HG03097 (cell line): ENCODE results near the gene MAMSTR.

ENCODE experiments used
- ATAC-seq: cut with Tn5 transposase; IDR thresholded peaks from one replicate; pipeline ENCODE4 v1.9.1; 2021; ENCODE audit not compliant: unreplicated experiment, low FRiP score

Gene MAMSTR

DNA sequence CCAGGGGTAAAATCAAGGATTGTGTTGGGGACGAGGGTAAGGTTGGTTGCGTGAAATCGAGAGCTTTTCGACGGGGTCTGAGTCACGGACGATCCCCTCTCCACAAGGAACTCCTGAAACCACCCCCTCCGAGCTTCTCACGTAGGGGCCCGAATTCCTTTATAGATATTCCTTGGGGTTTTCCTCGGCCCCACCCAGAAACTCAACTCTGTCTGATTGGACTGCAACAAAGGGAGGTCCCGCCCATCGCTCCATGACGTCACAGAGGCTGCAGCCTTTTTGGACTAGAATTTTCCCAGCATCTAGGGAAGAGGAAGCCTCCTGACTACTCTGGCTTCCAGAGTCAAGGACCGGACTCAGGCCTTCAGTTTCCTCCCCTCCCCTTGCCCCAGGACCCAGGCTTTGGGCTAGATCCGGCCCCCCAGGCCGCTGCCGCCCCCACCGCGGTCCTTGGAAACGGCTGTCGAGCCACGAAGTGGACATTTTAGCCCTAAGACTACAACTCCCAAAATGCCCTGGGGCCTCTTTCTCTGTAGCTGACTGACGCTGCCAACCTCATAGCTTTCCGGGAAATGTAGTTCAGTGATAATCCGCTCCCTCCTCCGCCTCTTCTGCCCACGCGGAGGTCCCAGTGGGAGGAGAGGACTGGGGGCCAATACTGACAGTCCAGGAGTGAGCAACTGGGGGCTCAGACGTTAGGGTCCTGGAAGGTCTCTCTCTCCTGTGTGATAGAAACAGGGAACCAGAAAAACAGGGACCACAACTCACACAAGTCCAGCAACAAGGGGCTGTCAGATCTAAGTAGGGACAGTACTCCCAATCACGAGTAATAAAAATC, 27.4 kb upstream of the MAMSTR start, which contains the start of gene IZUMO1:
TSS of gene IZUMO1 (minus strand) at position 172 of the 838 bp plus-strand sequence. CDS start 1,050 bp downstream, outside the sequence.
- no peak for ATAC-seq

DNA sequence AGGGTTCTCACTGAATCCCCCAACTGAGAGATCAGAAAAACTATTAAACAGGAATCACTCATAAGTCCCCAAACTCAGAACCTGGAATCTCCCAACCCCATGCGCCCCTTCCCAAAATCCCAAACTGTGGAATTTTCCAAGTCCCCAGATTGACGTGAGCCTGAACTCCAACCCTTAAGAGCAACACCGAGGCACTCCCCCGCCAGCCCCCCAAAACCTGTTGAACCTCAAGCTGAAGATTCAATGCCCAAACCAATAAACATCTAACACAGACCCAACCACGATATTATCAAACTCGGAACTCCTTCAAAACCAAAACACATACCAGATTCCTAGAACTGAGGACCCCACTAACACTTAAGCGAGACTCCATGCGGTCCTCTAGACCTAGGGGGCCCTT, 26.6 kb upstream of the MAMSTR start:
- no peak for ATAC-seq

DNA sequence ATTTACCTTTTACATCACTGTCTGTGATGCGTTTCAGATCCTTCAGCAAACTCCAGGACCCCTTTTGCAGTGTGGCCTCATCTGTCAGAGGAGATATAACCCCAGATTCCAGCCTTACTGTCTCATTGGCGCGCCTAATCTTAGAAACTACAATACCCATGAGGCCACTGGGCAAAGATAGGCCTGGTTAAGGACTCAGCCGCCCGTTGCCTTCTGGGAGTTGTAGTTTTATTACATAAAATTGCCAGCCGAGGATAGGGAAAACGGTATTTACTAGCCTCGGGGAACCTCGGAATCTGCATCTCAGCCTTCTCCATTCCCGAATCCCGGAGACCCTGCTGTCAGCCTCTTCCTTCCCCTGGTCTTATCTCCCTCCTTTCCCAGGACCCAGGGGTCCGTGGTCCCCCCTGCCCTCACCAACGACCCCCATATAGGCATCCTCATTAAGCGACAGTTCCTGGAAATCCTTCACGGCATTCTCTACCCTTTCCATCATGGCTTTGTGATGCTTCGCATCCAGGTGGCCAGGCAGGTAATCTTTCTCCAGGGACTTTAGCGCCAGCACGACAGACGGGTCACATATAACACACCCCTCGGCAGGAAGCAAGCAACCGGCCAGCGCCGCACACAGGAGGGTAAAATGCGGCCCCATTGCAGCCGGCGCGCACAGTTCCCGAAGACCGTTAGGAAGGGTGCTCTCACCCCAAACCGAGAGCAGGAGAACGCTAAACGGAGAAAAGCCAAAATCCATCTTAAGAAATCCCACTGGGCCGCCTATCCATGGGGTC, 25.9 kb upstream of the MAMSTR start:
- no peak for ATAC-seq

DNA sequence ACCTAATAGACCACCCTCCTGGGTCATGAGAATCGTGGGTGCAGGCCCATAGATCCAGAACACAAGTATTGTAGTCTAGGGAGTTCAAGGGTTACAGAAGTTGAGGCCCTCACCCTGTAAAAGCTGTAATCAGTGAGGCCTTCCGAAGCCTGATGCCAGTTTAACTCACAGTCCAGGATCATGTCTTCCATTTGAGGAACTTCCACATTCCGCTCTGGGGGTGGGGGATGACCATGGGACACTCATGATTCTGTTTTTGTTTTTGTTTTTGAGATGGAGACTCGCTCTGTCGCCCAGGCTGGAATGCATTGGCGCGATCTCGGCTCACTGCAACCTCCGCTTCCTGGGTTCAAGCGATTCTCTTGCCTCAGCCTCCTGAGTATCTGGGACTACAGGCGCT, 22.6 kb upstream of the MAMSTR start:
- no peak for ATAC-seq

DNA sequence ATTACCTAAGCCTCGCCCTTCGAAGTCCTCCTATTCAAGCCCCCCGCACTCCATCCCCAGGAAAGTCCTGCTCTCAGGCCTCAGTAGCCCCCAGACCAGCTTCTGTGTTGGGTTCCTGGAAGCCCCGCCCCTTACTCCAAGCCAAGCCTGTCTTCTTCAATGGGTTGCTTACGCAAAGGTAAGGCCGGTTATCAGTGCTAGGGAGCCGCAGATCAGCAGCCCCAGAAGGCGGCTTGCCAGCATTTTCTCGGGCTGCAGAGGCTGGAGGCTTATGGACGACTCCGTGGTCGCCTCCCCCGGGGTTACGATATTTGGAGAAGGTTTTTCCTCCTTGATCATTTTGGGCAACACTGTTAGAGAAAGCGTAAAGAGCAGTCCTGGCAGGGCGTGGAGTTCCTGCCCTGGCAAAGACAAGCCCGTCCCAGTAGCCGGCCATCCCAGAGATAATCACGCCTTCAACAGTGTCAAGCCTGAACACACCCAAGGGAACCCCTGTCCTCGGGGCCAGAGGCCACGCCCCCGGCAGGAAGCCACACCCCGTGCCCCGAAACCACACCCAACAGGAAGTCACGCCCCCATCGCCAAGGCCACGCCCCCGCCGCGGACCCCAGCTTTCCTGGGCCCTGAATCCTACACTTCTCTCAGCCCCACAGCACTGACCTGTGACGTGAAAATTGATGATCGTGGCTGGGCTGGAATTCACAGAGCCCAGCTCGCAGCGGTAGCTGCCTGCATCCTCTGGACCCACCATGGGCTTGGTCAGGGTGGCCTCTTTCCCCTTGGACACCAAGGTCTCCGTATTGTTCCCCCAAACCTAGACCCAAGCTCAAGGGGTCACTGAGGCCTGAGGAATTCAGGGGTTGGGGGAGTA, 21.8 kb upstream of the MAMSTR start:
- no peak for ATAC-seq

DNA sequence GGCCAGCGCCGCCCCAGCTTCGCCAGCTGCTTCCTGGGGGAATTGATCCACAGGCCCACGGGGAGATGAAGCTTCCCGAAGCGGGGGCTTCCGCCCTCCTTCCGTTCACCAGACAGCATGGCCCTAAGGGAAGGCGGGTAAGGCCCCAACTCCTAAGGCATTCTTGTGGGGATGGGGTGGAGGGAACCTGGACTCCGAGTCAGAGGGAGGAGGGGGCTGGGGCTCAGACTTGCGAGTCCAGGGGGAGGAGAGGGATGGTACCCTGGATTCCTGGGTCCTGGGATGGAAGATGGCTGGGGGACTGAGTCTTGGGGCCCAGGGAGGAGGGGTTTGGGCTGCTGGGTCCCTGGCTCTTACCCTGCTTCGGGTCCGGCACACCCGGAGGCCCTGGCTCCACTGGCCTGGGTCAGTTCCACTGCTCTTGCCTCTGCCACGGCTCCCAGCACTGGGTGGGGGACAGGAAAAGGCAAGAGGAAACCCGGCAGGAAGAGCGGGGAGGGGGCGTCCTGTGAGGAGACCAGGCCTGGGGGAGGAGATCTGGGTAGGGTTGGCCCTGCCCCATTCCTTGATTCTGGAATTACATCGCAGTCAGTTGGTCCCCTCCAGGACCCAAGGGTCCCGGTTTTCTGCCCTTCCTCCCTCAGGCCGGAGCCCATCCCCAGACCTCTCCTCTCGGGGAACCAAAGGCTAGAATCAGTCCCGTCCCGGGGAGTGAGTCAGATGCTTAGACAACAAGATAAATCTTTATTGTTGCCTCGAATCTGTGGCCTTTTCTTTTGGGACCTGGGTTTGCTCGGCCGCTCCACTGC, 20.8 kb upstream of the MAMSTR start, which contains the start of gene RASIP1:
TSS of gene RASIP1 (minus strand) at position 447 of the 809 bp plus-strand sequence. CDS start at position 119, 328 bp downstream.
- no peak for ATAC-seq

DNA sequence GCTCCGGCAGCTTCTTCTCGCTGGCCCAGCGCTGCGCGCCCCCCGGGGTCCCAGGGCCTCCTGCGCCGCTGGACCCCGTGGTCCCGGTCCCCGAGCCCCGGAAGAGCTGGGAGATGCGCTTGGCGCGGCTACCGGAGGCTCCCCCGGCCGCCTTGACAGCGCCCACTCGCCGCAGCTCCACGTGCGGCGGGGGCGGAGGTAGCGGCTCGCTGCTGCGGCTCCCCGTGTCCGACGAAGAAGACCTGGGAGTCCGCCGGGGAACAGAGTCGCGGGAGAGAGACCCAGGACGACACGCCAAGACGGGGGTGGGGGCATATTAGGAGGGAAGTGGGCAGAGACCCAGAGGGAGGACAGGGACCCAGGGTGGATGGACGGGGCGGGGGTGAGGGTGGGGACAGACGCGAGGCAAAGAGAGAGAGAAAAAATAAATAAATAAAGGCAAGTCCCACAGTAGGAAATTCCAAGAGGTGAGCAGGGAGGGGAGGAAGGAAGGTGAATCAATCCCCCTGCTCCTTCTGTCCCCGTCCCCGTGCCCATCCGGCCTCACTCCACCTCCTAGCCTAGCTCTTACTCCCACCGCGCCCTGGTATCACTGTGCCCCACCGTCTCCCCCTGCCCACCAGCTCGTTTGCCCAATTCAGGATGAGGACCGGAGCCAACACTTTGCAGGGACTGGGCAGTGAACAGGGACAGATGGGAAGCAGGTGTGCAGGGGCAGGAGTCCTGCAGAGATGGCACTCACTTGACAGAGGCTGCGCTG, 20.1 kb upstream of the MAMSTR start:
- no peak for ATAC-seq

DNA sequence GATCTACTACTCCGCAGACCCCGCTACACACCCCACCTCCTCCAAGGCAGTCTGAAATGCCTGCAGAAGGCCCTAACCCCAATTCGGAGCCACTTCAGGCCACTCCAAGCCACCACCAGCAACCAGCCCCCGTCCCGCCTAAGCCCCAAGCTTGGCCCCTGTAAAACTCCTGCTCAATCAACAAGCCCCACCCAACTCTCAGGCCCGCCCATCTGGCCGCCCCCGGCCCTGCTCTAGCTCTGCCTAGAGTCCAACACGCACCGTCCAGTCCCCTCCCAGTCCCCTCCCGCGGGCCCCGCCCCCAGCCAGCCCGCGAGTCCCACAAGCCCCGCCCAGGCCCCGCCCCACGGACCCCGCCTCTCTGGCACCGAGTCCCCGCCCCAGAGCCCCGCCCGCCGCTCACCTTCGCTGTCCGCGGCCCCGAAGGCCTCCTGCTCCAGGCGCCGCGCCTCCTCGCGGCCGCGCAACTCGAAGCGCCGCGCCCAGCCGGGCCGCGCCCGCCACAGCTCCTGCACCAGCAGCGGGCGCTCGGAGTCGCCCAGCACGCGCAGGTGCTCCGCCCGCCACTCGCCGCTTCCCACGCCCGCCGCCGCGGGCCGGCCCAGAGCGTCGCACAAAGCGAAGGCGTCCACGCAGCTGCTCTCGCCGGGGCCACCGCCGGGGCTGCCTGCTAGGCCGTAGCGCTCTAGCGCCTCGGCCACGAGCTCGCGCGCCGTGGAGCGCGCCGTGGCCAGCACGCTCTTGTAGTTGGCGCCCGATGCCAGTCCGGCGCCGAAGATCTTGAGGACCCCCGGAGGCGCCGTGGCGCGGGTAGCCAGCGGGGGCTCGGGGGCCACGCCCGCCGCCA, 19.3 kb upstream of the MAMSTR start:
- peak; percentile 71 for ATAC-seq

DNA sequence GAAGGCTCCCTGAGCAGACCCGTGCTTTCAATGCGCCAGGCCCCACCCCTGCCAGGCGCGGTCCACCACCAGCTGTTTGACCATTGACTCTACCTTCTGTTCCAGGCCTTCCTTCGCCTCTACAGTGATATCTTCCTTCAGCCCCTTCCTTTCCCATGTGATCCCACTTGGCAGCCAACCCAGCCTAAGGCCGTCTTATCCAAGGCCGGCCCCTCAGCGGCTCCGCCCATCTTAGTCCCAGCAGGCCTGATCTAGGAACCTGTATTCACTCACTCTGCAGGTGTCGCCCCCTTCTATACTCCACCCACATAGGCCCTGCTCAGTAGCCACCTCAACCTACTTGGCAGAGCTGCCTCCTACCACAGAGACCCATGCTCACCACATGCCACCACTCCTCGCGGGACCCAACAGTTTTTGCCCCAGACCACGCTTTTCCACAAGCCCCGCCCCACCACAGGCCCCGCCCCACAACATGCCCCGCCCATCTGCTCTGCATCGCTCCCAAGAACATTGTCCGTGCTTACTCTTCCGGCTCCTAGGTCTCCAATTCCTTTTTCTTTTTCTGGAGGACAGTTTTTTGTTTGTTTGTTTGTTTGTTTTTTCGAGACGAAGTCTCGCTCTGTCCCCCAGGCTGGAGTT, 18.0 kb upstream of the MAMSTR start:
- ATAC-seq = no peak

DNA sequence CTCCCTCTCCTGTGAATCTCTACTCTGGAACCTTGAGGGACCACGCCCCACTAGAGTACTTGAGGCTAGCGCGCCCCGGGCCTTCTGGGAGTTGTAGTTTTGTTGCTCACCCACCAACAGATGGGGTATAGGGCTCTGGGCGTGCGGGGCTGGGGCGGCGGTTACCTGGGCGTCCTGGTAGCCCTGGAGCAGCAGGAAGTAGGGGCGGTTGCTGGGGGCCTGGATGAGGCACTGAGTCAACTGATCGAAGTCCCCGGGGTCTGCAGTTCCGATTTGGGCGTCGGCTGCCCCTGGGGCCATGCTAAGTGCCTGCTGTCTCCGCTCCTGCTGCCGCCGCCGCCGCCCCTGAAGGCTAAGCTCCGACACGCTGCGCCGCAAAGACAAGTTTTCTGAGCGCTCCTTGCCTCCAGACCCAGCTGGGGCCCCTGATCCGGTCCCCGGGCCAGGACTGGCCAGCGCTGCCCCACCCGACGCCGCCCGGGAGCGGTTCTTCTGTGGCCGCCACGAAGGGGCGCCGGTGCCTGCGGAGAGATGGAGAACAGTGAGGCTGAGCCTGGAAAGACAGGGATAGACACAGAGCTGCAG, 15.6 kb upstream of the MAMSTR start:
- ATAC-seq = no peak

DNA sequence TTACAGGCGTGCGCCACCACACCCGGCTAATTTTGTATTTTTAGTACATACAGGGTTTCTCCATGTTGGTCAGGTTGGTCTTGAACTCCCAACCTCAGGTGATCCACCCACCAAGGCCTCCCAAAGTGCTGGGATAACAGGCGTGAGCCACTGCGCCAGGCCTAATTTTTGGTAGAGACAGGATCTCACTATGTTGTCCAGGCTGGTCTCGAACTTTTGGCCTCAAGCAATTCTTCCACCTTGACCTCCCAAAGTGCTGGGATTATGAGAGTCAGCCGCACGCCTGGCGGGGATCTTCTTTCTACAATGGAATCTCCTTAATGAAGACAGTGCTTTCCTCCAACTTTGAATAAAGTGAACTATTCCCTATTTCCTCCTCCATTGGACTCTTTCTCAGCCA, 15.1 kb upstream of the MAMSTR start:
- ATAC-seq = no peak

DNA sequence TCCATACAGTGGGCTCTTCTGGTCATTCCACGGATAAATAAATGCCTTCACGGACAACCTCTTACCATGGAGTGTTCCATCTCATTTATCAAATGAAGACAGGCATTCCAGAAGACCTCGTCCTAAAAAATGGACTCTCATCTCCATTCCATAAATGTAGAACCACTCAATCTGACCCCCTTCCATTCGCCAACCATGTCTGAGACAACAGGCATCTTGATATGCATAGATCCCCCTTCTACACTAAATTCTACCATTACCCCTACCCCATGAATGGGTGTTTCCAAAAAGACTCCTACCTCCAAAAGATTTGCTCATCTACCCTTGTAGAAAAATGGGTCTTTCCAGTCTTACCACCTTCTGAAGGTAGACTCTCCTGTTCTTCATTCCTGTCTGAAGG, 11.9 kb upstream of the MAMSTR start:
- ATAC-seq = no peak

DNA sequence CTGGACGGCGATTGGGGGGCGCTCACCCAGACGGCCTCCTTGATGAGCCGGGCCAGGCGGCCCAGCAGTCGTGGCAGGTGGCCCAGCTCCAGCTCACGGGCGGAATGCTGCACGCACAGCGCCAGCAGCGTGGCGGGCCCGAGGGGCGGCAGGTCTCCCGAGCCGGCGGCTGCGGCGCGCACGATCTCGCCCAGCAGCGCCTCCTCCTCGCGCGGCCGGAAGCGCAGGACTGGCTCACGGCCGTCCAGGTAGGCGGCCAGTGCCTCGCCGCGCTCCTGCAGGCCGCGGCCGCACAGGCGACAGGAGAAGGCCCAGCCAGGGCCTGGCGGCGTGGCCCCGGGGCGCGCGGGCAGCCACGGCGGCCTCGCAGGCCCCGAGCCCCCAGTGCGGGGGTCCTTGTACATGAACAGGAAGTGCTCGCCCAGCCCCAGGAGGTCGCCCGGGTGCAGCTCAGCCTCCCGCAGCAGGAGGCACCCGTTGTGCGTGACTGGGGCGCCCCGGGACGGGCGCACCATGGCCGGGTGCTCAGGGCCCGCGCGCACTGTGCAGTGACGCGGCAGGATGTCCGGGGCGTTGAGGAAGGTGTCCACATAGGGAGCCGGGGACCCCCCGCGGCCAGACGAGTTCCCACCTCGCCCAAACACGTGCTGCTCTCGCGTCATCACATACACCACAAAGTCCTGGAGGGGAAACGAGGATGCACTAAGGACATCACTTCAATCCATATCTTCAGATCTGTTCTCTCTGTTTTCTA, 9.6 kb upstream of the MAMSTR start:
- ATAC-seq = no peak

DNA sequence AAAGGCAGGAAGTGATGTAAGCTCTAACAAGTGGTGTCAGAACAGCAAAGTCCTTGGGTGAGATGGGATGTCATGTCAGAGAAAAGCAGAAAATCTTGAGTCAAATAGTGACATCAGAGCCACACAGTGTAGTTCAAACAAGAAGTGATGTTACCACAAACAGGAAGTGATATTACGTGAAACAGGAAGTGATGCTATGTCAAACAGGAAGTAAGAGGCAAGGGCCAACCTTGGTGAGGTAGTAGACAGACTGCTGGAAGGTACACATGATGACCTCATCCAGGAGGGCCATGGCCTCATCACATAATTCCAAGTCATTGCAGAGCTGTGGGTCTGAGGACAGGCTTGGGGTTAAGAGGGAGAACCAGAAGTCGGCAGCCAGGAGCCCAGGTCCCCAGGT, 7.0 kb upstream of the MAMSTR start:
- no peak for ATAC-seq

DNA sequence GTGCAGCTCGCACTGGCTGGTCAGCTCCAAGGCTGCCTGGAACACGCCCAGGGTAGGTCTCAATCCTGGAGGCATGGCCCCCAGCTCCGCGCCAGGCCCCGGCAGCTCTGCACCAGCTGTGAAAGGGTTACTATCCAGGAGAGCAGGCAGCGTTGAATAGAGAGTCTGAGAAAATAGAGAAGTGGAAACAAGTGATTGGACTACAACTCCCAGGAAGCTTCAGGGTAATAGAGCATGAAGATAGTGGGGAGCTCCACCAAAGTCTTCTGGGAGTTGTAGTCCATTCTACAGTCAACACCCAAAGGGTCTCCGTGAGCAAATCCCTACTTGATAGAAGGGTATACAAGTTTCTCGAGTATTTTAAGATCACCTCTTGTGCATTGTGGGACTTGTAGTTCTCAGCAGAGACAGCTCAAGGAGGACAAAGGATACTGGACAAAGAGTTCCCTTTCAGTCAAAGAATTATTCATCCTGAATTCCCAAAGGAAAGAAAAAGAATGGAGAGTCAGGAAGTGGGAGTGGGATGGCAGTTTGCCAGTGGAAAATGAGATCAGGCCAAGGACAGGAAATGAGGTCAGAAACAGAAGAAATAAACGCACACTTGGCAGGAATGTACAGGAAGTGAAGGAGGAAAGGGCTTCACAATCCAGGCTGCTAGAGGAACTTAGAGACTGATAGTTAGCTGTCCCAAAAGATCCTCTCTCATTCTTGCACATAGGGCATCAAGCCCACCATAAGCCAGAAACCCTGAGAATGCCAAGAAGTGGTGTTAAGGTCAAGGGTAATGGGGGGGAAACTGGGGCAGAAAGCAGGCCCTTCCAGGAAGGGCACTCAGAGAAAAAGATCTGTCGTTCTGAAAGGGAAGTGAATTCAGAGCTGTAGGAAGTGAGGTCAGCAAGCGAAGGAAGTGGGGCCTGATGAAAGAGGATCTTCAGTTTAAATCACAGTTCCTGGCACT, 5.5 kb upstream of the MAMSTR start:
- ATAC-seq = no peak
